Measurements from ENCODE around the gene LDLRAD4.

Gene LDLRAD4

GRCh38 chr18:13362051-13362450 lies 143.5 kb downstream of the LDLRAD4 start:
- no peak for ATAC-seq
- no peak for TF ChIP-seq ISL1 (CRISPR knock-in tag; IDR thresholded peaks at IDR 0.05)
- TF ChIP-seq ZNF565 (CRISPR knock-in tag; conservative IDR thresholded peaks at IDR 0.05; ENCODE audit: low read depth): no peak
- no peak for TF ChIP-seq ZFP30 (CRISPR knock-in tag; IDR thresholded peaks at IDR 0.05)
- TF ChIP-seq ARNTL (CRISPR knock-in tag; IDR thresholded peaks at IDR 0.05; ENCODE audit: borderline replicate concordance, low read depth): no peak
- TF ChIP-seq SNAI2 (CRISPR knock-in tag; IDR thresholded peaks at IDR 0.05): no peak
- no peak for TF ChIP-seq CREB5 (CRISPR knock-in tag; IDR thresholded peaks at IDR 0.05; ENCODE audit: low read depth)
- TF ChIP-seq PATZ1 (CRISPR knock-in tag; IDR thresholded peaks at IDR 0.05; ENCODE audit: borderline replicate concordance): no peak
- no peak for TF ChIP-seq TSHZ2 (CRISPR knock-in tag; IDR thresholded peaks at IDR 0.05)
- TF ChIP-seq TOX (CRISPR knock-in tag; IDR thresholded peaks at IDR 0.05; ENCODE audit: borderline replicate concordance): no peak
- no peak for TF ChIP-seq ZNF8 (CRISPR knock-in tag; IDR thresholded peaks at IDR 0.05)
- TF ChIP-seq ZC3H10 (CRISPR knock-in tag; IDR thresholded peaks at IDR 0.05): no peak

GRCh38 chr18:13362607-13363006 lies 144.0 kb downstream of the LDLRAD4 start:
- TF ChIP-seq TOX (CRISPR knock-in tag; IDR thresholded peaks at IDR 0.05; ENCODE audit: borderline replicate concordance): no peak
- no peak for TF ChIP-seq CREB5 (CRISPR knock-in tag; IDR thresholded peaks at IDR 0.05; ENCODE audit: low read depth)
- TF ChIP-seq ZNF565 (CRISPR knock-in tag; conservative IDR thresholded peaks at IDR 0.05; ENCODE audit: low read depth): no peak
- TF ChIP-seq GLIS3 (CRISPR knock-in tag; IDR thresholded peaks at IDR 0.05): no peak
- TF ChIP-seq BACH2 (CRISPR knock-in tag; IDR thresholded peaks at IDR 0.05; ENCODE audit: borderline replicate concordance): no peak
- no peak for TF ChIP-seq RARB (CRISPR knock-in tag; IDR thresholded peaks at IDR 0.05)
- no peak for ATAC-seq

- ATAC-seq: no peak
- TF ChIP-seq TSHZ2 (CRISPR knock-in tag; IDR thresholded peaks at IDR 0.05): no peak
- TF ChIP-seq PATZ1 (CRISPR knock-in tag; IDR thresholded peaks at IDR 0.05; ENCODE audit: borderline replicate concordance): no peak
- no peak for TF ChIP-seq SNAI2 (CRISPR knock-in tag; IDR thresholded peaks at IDR 0.05)
- TF ChIP-seq ZC3H10 (CRISPR knock-in tag; IDR thresholded peaks at IDR 0.05): no peak
- no peak for TF ChIP-seq BACH2 (CRISPR knock-in tag; IDR thresholded peaks at IDR 0.05; ENCODE audit: borderline replicate concordance)
- TF ChIP-seq TCF4 (CRISPR knock-in tag; IDR thresholded peaks at IDR 0.05; ENCODE audit: borderline replicate concordance): no peak
- TF ChIP-seq ISL1 (CRISPR knock-in tag; IDR thresholded peaks at IDR 0.05): no peak
- no peak for TF ChIP-seq CREB5 (CRISPR knock-in tag; IDR thresholded peaks at IDR 0.05; ENCODE audit: low read depth)
- TF ChIP-seq ZFP3 (CRISPR knock-in tag; IDR thresholded peaks at IDR 0.05): no peak
- TF ChIP-seq RARB (CRISPR knock-in tag; IDR thresholded peaks at IDR 0.05): no peak
- no peak for TF ChIP-seq TOX (CRISPR knock-in tag; IDR thresholded peaks at IDR 0.05; ENCODE audit: borderline replicate concordance)
- no peak for TF ChIP-seq CSDC2 (CRISPR knock-in tag; IDR thresholded peaks at IDR 0.05)
- no peak for TF ChIP-seq ARNTL (CRISPR knock-in tag; IDR thresholded peaks at IDR 0.05; ENCODE audit: borderline replicate concordance, low read depth)
- TF ChIP-seq OSR1 (CRISPR knock-in tag; IDR thresholded peaks at IDR 0.05): no peak
- no peak for TF ChIP-seq CSRNP3 (CRISPR knock-in tag; IDR thresholded peaks at IDR 0.05)
- TF ChIP-seq ZNF70 (CRISPR knock-in tag; IDR thresholded peaks at IDR 0.05): no peak
Measured at GRCh38 chr18:13363359-13363758, 144.8 kb downstream of the LDLRAD4 start.

Measured in SK-N-SH treated with all-trans-retinoic acid at 6 μM for 48 hours (cell line).